OCI-LY1 (cell line): ENCODE measurements around the gene FGF14.

Experiments
- H2AFZ ChIP-seq: fragments of 200-600 bp; sonication (generic), shearing (Covaris generic); 2 replicates; pipeline ENCODE4 v1.6.0; 2014; ENCODE audit warnings: antibody characterized with exemption, mild to moderate bottlenecking, low read length
- H3F3A ChIP-seq: fragments of 200-600 bp; sonication (generic), shearing (Covaris generic); 2 replicates; pipeline ENCODE4 v1.6.0; 2014; ENCODE audit warnings: mild to moderate bottlenecking, antibody characterized with exemption, low read length, moderate library complexity; ENCODE audit not compliant: insufficient read depth
- H3K27ac ChIP-seq: fragments of 200-600 bp; sonication (generic); 2 replicates; pipeline ENCODE4 v1.5.1; 2014; ENCODE audit warnings: low read length, mixed run types, mild to moderate bottlenecking, low read depth; ENCODE audit not compliant: poor library complexity, severe bottlenecking
- H3K27me3 ChIP-seq: fragments of 200-600 bp; sonication (generic); 2 replicates; pipeline ENCODE4 v1.6.0; 2014; ENCODE audit warnings: antibody characterized with exemption, mild to moderate bottlenecking, low read length, moderate library complexity; ENCODE audit not compliant: insufficient read depth
- H3K36me3 ChIP-seq: fragments of 200-600 bp; sonication (generic); 2 replicates; pipeline ENCODE4 v1.6.1; 2014; ENCODE audit warnings: mild to moderate bottlenecking, antibody characterized with exemption, low read length, moderate library complexity, mixed read lengths; ENCODE audit not compliant: insufficient read depth
- H3K4me1 ChIP-seq: fragments of 200-600 bp; sonication (generic); 2 replicates; pipeline ENCODE4 v1.5.1; 2014; ENCODE audit warnings: mild to moderate bottlenecking, low read length, moderate library complexity; ENCODE audit not compliant: insufficient read depth, severe bottlenecking
- H3K4me2 ChIP-seq: fragments of 200-600 bp; sonication (generic), shearing (Covaris generic); 2 replicates; pipeline ENCODE4 v1.6.1; 2014; ENCODE audit warnings: low read length
- H3K4me3 ChIP-seq: fragments of 200-600 bp; sonication (generic); 2 replicates; pipeline ENCODE4 v1.5.1; 2014; ENCODE audit warnings: low read length, low read depth, mild to moderate bottlenecking, mixed read lengths; ENCODE audit not compliant: poor library complexity, severe bottlenecking
- H3K79me2 ChIP-seq: fragments of 200-600 bp; shearing (Covaris generic); 2 replicates; pipeline ENCODE4 v1.6.1; 2016; ENCODE audit warnings: mixed run types, low read length, mixed read lengths; ENCODE audit not compliant: insufficient read depth
- H3K9ac ChIP-seq: fragments of 200-600 bp; sonication (generic), shearing (Covaris generic); 2 replicates; pipeline ENCODE4 v1.6.1; 2014; ENCODE audit warnings: mild to moderate bottlenecking, low read length, mixed read lengths
- H3K9me2 ChIP-seq: fragments of 200-600 bp; sonication (generic), shearing (Covaris generic); 2 replicates; pipeline ENCODE4 v1.6.1; 2014; ENCODE audit warnings: low read depth, mild to moderate bottlenecking, low read length, mixed read lengths
- H3K9me3 ChIP-seq: fragments of 200-600 bp; shearing (Covaris generic); 2 replicates; pipeline ENCODE4 v1.6.1; 2014; ENCODE audit warnings: low read length, mixed read lengths
- H4K20me1 ChIP-seq: fragments of 200-600 bp; sonication (generic), shearing (Covaris generic); 2 replicates; pipeline ENCODE4 v1.6.0; 2016; ENCODE audit warnings: mild to moderate bottlenecking, low read length; ENCODE audit not compliant: insufficient read depth
- EZH2 ChIP-seq: fragments of 200-600 bp; sonication (generic), shearing (Covaris generic); IDR thresholded peaks from 2 replicates; pipeline ENCODE4 v1.8.0; 2017; ENCODE audit warnings: borderline replicate concordance, mixed run types, mild to moderate bottlenecking, antibody characterized with exemption, low read length, moderate library complexity, mixed read lengths

Gene FGF14

DNA sequence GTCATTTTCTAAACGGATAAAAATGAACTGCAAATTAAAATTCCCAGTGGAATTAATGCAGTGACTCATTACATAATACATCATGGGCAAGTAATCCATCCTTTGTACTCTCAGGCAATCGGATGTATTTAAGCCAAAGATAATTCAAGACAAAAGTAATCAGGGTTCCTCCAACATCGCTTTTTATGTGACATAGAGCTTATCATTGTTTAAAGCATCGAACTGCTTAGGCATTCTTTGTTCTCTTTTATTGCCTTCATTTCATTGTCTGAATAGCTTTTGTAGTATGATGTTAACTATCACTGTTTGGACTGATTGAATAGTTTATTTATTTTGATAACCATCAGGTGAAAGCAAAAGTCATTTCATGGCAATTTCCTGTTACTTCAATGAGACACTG, 740.0 kb downstream of the FGF14 start:
- H3K9me3 ChIP-seq: no peaks in the 10 kb centered on the region
- no peak overlapping the region for H3K27ac ChIP-seq
- no peaks in the 10 kb centered on the region for H3K9me2 ChIP-seq
- H3K4me2 ChIP-seq: no peak overlapping the region
- no peaks in the 10 kb centered on the region for H3K27me3 ChIP-seq
- no peaks in the 10 kb centered on the region for H3F3A ChIP-seq
- H2AFZ ChIP-seq: no peak overlapping the region
- no peaks in the 10 kb centered on the region for H3K79me2 ChIP-seq
- no peak for TF ChIP-seq EZH2
- H4K20me1 ChIP-seq: no peaks in the 10 kb centered on the region
- H3K36me3 ChIP-seq: no peaks in the 10 kb centered on the region
- no peaks in the 10 kb centered on the region for H3K4me1 ChIP-seq
- no peak overlapping the region for H3K9ac ChIP-seq
- H3K4me3 ChIP-seq: no peak overlapping the region
